Neural crest cell (in vitro differentiated cells): Measurements from ENCODE around the gene CYP2D6. TPM values are rescaled to one million over a fixed set of nuclear protein-coding genes. Genes with fewer than 3 reads are reported as not detected.
"Not testable (repeated sequence)": the region's sequence is repeated elsewhere in the genome, so short reads cannot be mapped to it uniquely, and the experiment has no call there.

Experiments used
- DNase-seq: peaks from one replicate; pipeline ENCODE4 v3.0.0; 2021; ENCODE audit warnings: low read depth, mixed read lengths, low spot score
- H3K27ac Mint-ChIP-seq: one replicate; pipeline ENCODE4 v1.8.0; 2021; ENCODE audit warnings: mild to moderate bottlenecking, mixed read lengths; ENCODE audit not compliant: unreplicated experiment
- H3K27me3 Mint-ChIP-seq: 2 replicates; pipeline ENCODE4 v1.8.0; 2021; ENCODE audit warnings: low read depth, mild to moderate bottlenecking, mixed read lengths
- H3K36me3 Mint-ChIP-seq: 2 replicates; pipeline ENCODE4 v1.8.0; 2021; ENCODE audit warnings: low read depth, mild to moderate bottlenecking, mixed read lengths
- H3K4me1 Mint-ChIP-seq: 2 replicates; pipeline ENCODE4 v1.8.0; 2021; ENCODE audit warnings: mixed read lengths
- H3K4me3 Mint-ChIP-seq: one replicate; pipeline ENCODE4 v1.8.0; 2021; ENCODE audit warnings: mild to moderate bottlenecking, mixed read lengths
- H3K9me3 Mint-ChIP-seq: 2 replicates; pipeline ENCODE4 v1.8.0; 2021; ENCODE audit warnings: mixed read lengths
- total RNA-seq: library from RNA; stranded (reverse); gene quantifications from 2 replicates; pipeline ENCODE4 v1.2.1, GENCODE V29; 2021
- TF ChIP-seq, protein P1 (sequence below): fragments of 200-600 bp; sonication (generic); conservative IDR thresholded peaks from 2 replicates; pipeline ENCODE4 v1.5.0; 2021; ENCODE audit warnings: antibody characterized with exemption, mild to moderate bottlenecking

Gene CYP2D6
- total RNA-seq, 1 donor from 2014 or later, result 3.7 TPM

DNA sequence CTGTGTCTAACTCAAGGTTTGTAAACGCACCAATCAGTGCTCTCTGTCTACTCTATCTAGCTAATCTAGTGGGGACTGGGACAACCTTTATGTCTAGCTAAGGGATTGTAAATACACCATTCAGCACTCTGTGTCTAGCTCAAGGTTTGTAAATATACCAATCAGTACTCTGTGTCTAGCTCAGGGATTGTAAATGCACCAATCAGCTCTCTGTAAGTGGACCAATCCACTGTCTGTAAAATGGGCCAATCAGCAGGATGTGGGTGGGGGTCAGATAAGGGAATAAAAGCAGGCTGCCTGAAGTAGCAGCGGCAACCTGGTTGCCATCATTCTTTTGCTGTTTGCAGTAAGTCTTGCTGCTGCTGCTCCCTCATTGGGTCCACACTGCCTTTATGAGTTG lies 8.4 kb upstream of the CYP2D6 start:
- Mint-ChIP-seq H3K4me3 (no peak overlapping the region), H3K4me1 (no peaks in the 10 kb centered on the region), H3K9me3 (no peaks in the 10 kb centered on the region), H3K27ac (no peak overlapping the region), H3K27me3 (no peaks in the 10 kb centered on the region), H3K36me3 (no peaks in the 10 kb centered on the region)
- DNase-seq, result no peak
- TF ChIP-seq, protein P1, sequence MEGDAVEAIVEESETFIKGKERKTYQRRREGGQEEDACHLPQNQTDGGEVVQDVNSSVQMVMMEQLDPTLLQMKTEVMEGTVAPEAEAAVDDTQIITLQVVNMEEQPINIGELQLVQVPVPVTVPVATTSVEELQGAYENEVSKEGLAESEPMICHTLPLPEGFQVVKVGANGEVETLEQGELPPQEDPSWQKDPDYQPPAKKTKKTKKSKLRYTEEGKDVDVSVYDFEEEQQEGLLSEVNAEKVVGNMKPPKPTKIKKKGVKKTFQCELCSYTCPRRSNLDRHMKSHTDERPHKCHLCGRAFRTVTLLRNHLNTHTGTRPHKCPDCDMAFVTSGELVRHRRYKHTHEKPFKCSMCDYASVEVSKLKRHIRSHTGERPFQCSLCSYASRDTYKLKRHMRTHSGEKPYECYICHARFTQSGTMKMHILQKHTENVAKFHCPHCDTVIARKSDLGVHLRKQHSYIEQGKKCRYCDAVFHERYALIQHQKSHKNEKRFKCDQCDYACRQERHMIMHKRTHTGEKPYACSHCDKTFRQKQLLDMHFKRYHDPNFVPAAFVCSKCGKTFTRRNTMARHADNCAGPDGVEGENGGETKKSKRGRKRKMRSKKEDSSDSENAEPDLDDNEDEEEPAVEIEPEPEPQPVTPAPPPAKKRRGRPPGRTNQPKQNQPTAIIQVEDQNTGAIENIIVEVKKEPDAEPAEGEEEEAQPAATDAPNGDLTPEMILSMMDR, result no peak

DNA sequence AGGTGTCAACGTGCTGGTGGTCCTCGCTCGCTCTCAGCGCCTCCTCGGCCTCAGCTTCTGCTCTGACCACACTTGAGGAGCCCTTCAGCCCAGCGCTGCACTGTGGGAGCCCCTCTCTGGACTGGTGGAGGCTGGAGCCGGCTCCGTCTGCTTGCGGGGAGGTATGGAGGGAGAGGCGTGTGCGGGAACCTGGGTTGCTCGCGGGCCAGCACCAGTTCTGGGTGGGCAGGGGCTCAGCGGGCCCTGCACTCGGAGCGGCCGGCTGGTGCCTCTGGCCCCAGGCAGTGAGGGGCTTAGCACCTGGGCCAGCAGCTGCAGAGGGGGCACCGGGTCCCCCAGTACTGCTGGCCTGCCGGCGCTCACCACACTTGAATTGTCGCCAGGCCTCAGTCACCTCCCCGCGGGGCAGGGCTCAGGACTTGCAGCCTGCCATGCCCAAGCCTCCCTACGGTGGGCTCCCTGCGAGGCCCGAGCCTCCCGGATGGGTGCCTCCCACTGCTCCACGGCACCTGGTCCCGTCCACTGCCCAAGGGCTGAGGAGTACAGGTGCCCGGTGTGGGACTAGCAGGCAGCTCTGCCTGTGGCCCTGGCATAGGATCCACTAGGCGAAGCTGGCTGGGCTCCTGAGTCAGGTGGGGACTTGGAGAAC lies 7.6 kb upstream of the CYP2D6 start:
- TF ChIP-seq, protein P1, result no peak
- Mint-ChIP-seq H3K36me3 (no peaks in the 10 kb centered on the region), H3K4me3 (no peak overlapping the region), H3K27ac (no peak overlapping the region), H3K9me3 (no peaks in the 10 kb centered on the region), H3K27me3 (no peaks in the 10 kb centered on the region), H3K4me1 (no peaks in the 10 kb centered on the region)
- DNase-seq, result no peak

DNA sequence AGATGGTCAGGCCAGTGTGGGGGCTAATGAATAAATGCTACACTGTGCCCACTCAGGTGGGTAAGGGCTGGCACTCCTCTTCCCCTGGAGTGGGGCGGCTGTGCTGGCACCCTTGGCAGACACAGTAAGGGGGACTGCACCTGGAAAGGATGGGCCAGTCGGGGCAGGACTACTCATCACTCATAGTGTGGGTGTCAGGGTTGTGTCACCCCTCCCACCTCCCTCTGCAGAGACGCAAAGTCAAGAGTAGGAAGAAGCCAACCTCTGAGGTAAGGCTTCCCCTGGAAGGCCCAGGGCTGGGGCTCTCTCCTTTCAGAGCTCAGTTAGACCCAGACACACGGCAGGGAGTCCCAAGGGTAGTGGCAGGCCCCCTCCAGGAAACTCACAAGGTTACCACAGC lies 5.1 kb upstream of the CYP2D6 start:
- not testable (repeated sequence) for H3K9me3 Mint-ChIP-seq, H3K36me3 Mint-ChIP-seq, H3K4me3 Mint-ChIP-seq, H3K4me1 Mint-ChIP-seq, H3K27me3 Mint-ChIP-seq, H3K27ac Mint-ChIP-seq, DNase-seq

DNA sequence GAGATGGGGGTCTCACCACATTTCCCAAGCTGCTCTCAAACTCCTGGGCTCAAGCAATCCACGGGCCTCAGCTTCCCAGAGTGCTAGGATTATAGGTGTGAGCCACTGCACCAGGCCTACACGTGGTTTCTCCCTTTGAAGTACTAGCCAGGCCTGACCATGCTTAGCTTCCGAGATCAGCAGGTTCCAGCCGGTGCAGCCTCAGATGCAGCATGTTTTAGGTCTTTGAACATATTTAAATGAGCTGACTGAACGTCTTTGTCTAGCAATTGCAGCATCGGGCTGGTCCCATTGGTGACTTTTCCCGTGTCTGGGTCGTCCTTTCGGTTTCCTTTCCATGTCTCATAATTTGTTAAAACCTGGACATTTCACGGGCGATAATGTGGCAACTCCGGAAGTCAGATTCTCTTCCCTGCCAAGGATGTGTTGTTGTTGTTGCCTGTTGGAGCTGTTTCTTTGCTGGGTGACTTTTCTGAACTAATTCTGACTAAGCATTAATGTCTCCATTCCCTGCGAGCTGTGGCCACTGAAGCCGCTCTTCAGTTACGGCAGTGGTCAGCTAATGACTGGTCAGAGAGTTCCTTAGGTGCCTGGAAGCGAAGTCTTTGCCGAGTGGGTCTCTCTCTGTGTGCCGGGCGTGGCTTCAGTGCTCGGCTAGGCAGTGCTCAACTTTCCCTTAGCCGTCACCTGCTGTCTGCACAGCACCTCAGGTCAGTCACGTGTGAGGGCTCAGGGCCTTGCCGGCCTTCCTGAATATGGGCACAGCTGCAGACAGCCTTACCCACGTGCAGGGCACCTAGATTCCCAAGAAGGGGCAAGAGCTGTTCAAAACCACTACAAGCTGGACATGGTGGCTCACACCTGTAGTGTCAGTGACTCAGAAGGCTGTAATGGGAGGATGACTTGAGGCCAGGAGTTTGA lies 3.8 kb upstream of the CYP2D6 start:
- DNase-seq, result no peak
- H3K4me3 Mint-ChIP-seq, result no peak overlapping the region
- no peak overlapping the region for H3K27ac Mint-ChIP-seq
- TF ChIP-seq, protein P1, result no peak
- no peaks in the 10 kb centered on the region for H3K36me3 Mint-ChIP-seq
- no peaks in the 10 kb centered on the region for H3K4me1 Mint-ChIP-seq
- no peaks in the 10 kb centered on the region for H3K9me3 Mint-ChIP-seq
- H3K27me3 Mint-ChIP-seq, result no peaks in the 10 kb centered on the region

DNA sequence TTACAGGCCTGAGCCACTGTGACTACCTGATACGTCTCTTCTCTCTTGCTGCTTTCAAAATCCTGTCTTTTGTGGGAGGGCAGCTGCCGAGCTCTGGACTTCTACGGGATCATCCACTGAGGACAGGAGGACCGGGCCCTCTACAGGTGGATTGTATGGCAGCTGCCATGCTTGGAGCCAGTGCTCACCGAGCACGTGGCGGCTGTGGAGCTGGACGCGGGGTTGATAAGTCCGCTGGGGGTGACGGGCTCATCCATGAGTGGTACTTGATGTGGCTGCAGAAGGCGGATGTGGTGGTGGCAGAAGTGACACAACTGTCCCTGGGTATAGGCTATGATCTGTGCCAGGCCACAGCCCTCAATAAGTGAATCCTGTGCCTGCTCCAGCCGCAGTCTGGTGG lies 1.8 kb upstream of the CYP2D6 start:
- DNase-seq, result no peak
- no peak overlapping the region for H3K27ac Mint-ChIP-seq
- peak overlapping the region; percentile 2 for H3K4me3 Mint-ChIP-seq
- H3K4me1 Mint-ChIP-seq, result no peaks in the 10 kb centered on the region
- TF ChIP-seq, protein P1, result no peak
- no peaks in the 10 kb centered on the region for H3K27me3 Mint-ChIP-seq
- no peaks in the 10 kb centered on the region for H3K9me3 Mint-ChIP-seq
- no peaks in the 10 kb centered on the region for H3K36me3 Mint-ChIP-seq

DNA sequence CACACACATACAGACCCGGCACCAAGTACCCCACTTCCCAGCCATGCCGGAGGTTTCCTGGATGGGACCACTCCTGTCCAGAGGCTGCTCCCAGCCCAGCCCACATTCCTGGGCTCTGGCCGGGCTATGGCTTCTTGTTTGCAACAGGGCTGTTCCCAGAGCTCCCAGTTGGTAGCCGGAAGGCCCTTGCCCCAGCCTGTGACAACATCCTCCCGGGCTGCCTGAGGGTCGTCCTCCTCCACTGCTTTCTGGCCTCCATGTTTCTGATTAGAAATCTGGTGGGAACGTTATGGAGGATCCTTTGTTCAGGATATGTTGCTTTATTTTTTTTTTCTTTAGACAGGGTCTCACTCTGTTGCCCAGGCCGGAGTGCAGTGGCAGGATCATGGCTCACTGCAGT lies 952 bp upstream of the CYP2D6 start:
- Mint-ChIP-seq H3K9me3 (no peaks in the 10 kb centered on the region), H3K4me1 (no peaks in the 10 kb centered on the region), H3K27ac (no peak overlapping the region), H3K27me3 (no peaks in the 10 kb centered on the region), H3K4me3 (no peak overlapping the region), H3K36me3 (no peaks in the 10 kb centered on the region)
- TF ChIP-seq, protein P1, result no peak
- DNase-seq, result no peak

DNA sequence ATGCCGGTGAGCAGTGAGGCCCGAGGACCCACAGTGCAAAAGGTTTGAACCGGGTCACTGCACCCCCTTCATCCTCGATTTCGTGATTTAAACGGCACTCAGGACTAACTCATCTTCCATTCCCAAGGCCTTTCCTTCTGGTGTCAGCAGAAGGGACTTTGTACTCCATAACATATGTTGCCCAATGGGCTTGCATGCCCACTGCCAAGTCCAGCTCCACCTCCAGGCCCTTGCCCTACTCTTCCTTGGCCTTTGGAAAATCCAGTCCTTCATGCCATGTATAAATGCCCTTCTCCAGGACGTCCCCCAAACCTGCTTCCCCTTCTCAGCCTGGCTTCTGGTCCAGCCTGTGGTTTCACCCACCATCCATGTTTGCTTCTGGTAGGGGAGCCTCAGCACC lies 428 bp downstream of the CYP2D6 start:
- H3K36me3 Mint-ChIP-seq, H3K27me3 Mint-ChIP-seq, DNase-seq, H3K27ac Mint-ChIP-seq, H3K9me3 Mint-ChIP-seq, H3K4me3 Mint-ChIP-seq, H3K4me1 Mint-ChIP-seq: not testable (repeated sequence)

DNA sequence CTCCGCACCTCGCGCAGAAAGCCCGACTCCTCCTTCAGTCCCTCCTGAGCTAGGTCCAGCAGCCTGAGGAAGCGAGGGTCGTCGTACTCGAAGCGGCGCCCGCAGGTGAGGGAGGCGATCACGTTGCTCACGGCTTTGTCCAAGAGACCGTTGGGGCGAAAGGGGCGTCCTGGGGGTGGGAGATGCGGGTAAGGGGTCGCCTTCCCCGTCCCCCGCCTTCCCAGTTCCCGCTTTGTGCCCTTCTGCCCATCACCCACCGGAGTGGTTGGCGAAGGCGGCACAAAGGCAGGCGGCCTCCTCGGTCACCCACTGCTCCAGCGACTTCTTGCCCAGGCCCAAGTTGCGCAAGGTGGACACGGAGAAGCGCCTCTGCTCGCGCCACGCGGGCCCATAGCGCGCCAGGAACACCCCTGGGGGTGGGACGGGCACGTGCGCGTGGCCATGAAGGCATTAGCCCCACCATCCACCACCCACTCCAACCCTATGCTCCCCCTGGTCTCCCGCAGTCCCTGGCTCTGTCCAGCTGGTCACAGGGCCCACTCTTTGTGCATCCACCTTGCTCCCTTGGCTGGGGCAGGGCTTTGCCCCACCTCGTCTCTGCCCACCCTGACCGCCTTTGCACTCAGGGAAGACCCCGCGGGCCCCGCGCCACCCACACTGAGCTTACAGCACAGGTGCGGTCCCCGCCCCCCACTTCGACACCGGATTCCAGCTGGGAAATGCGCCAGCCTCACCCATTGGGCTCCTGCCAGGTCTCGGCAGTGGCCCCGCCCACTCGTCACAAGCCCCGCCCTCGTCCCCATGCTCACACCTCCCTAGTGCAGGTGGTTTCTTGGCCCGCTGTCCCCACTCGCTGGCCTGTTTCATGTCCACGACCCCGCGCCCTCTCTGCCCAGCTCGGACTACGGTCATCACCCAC lies 1.6 kb downstream of the CYP2D6 start:
- H3K4me1 Mint-ChIP-seq, H3K36me3 Mint-ChIP-seq, H3K27me3 Mint-ChIP-seq, H3K9me3 Mint-ChIP-seq, DNase-seq, H3K27ac Mint-ChIP-seq: not testable (repeated sequence)
- peak overlapping the region; percentile 23 for H3K4me3 Mint-ChIP-seq
